GM19238 (cell line): ENCODE results near the gene LBHD2.
"Not testable (repeated sequence)": the region's sequence is repeated elsewhere in the genome, so short reads cannot be mapped to it uniquely, and the experiment has no call there.

Source experiments
- DNase-seq: peaks from one replicate; pipeline ENCODE4 v3.0.0; 2011; ENCODE audit warnings: low spot score; ENCODE audit not compliant: insufficient read length

The LBHD2 gene

GRCh38 chr14:103084021-103084919 lies at the start of gene LBHD2:
LBHD2 (plus strand) TSS chr14:103084210; CDS start chr14:103086013, 1,803 bp downstream.
- DNase-seq, result no peak

GRCh38 chr14:103041464-103041863 lies 42.5 kb upstream of the LBHD2 start:
- no peak for DNase-seq

GRCh38 chr14:103043257-103044015 lies 40.6 kb upstream of the LBHD2 start:
- no peak for DNase-seq

- DNase-seq, result peak; percentile 35
These were observed 38.6 kb upstream of the LBHD2 start for GRCh38 chr14:103045371-103045869.

- DNase-seq, result not testable (repeated sequence)
These were observed 36.6 kb upstream of the LBHD2 start for GRCh38 chr14:103047453-103047852.

GRCh38 chr14:103050935-103051334 lies 33.1 kb upstream of the LBHD2 start:
- DNase-seq, result no peak

GRCh38 chr14:103052407-103052806 lies 31.6 kb upstream of the LBHD2 start:
- DNase-seq, result no peak

- DNase-seq, result no peak
These were observed 28.3 kb upstream of the LBHD2 start for GRCh38 chr14:103055695-103056094.

GRCh38 chr14:103056322-103057027 lies 27.5 kb upstream of the LBHD2 start:
- no peak for DNase-seq

- no peak for DNase-seq
These were observed 27.0 kb upstream of the LBHD2 start for GRCh38 chr14:103057028-103057371.

GRCh38 chr14:103057372-103058163 lies 26.4 kb upstream of the LBHD2 start, which contains the start of gene CDC42BPB:
CDC42BPB (minus strand) TSS chr14:103057549; CDS start chr14:103057173, 376 bp downstream.
- DNase-seq, result peak; percentile 90

- no peak for DNase-seq
These were observed 25.6 kb upstream of the LBHD2 start for GRCh38 chr14:103058164-103059055.

- no peak for DNase-seq
These were observed 24.5 kb upstream of the LBHD2 start for GRCh38 chr14:103059556-103059955.

- no peak for DNase-seq
These were observed 22.5 kb upstream of the LBHD2 start for GRCh38 chr14:103061482-103061976.

- DNase-seq, result no peak
These were observed 19.6 kb upstream of the LBHD2 start for GRCh38 chr14:103064436-103064835.

GRCh38 chr14:103064978-103065377 lies 19.0 kb upstream of the LBHD2 start:
- no peak for DNase-seq

GRCh38 chr14:103065861-103066260 lies 18.1 kb upstream of the LBHD2 start:
- DNase-seq, result no peak

- no peak for DNase-seq
These were observed 17.6 kb upstream of the LBHD2 start for GRCh38 chr14:103066399-103066798.

- DNase-seq, result no peak
These were observed 16.6 kb upstream of the LBHD2 start for GRCh38 chr14:103067231-103067954.
